Kidney (tissue), 14 donors: ENCODE measurements around the gene AGBL1. TPM values are rescaled to one million over a fixed set of nuclear protein-coding genes. Genes with fewer than 3 reads are reported as not detected.
A peak's percentile ranks its signal among the peaks of the same experiment; 100 is the strongest.

Experiments
- DNase-seq, 5 donors: peaks; one replicate each; pipeline ENCODE4 v3.0.0-alpha.2; 2013 to 2020
- FAIRE-seq: peaks from 2 replicates; lab custom pipeline; 2012; peaks lifted over from hg19 to GRCh38; lab: Jason Lieb, UNC
- H3K27ac ChIP-seq, 2 donors: one replicate each; pipeline ENCODE4 v1.7.0; 2013; ENCODE audit warnings: low read depth in 2 of 2, low read length in 2 of 2, inconsistent platforms in 1 of 2
- H3K27me3 ChIP-seq: one replicate; pipeline ENCODE4 v1.7.1; 2013; ENCODE audit warnings: low read length, inconsistent platforms; ENCODE audit not compliant: control insufficient read depth, insufficient read depth
- H3K36me3 ChIP-seq, 3 donors: one replicate each; pipeline versions ENCODE4 v1.7.0 to v1.7.1; 2013; ENCODE audit warnings: low read length in 3 of 3, control low read depth in 1 of 3, inconsistent platforms in 1 of 3; ENCODE audit not compliant: insufficient read depth in 3 of 3, control insufficient read depth in 2 of 3
- H3K4me1 ChIP-seq, 3 donors: one replicate each; pipeline versions ENCODE4 v1.7.0 to v1.7.1; 2013; ENCODE audit warnings: low read length in 3 of 3, inconsistent platforms in 1 of 3, low read depth in 1 of 3; ENCODE audit not compliant: control insufficient read depth in 2 of 3, insufficient read depth in 2 of 3
- H3K4me3 ChIP-seq, 3 donors: one replicate each; pipeline versions ENCODE4 v1.7.0 to v1.8.1; 2013; ENCODE audit warnings: low read length in 3 of 3, control low read depth in 1 of 3, inconsistent platforms in 1 of 3
- H3K9ac ChIP-seq, 3 donors: one replicate each; pipeline versions ENCODE4 v1.7.0 to v1.7.1; 2013; ENCODE audit warnings: low read length in 3 of 3, control low read depth in 1 of 3, inconsistent platforms in 1 of 3
- H3K9me3 ChIP-seq, 3 donors: one replicate each; pipeline versions ENCODE4 v1.7.0 to v1.7.1; 2013; ENCODE audit warnings: low read length in 3 of 3, control low read depth in 1 of 3, inconsistent platforms in 1 of 3; ENCODE audit not compliant: control insufficient read depth in 2 of 3, insufficient read depth in 1 of 3
- CTCF ChIP-seq: IDR thresholded peaks from 3 replicates; pipeline ENCODE4 v1.5.1; 2012; ENCODE audit warnings: mild to moderate bottlenecking, moderate library complexity, borderline replicate concordance; ENCODE audit not compliant: insufficient read depth; ENCODE audit errors: extremely low read depth
- intact Hi-C: fragments of 100-400 bp; cut with DNase I; formaldehyde crosslinking; loops from one replicate; pipeline ENCODE4 v1.11.1; 2022
- polyA plus RNA-seq: library from polyadenylated mRNA; stranded (reverse); fragments of 350-450 nt; fragmentation: Illumina TruSeq; extraction: RNeasy Lipid Tissue Mini Kit (QIAGEN cat#74804); gene quantifications from one replicate; pipeline ENCODE4 v1.2.3, GENCODE V29; 2014; ENCODE audit warnings: low read depth, low replicate concordance; ENCODE audit not compliant: insufficient read depth
- total RNA-seq: library from RNA; stranded (reverse); fragmentation: NEBNext Ultra II Directional; extraction: Animal tissue kit (Norgen Biotek cat#: 25700); gene quantifications from one replicate; pipeline ENCODE4 v1.2.1, GENCODE V29; 2021
- donor health status: control.
- donor health status: control.
- donor health status: control.
- donor health status: control.
- donor health status: control.
- donor health status: DM: yes; HTN: yes; CAD: no.
- donor health status: Normal renal cell carcinoma (clear cell type).

AGBL1 gene
- total and polyA plus RNA-seq, 2 donors from 2014 or later = not detected

- Histone ChIP-seq H3K36me3 (no peaks in the 10 kb centered on the region), H3K4me3 (no peak overlapping the region), H3K9ac (no peak overlapping the region), H3K4me1 (no peaks in the 10 kb centered on the region), H3K27me3 (no peaks in the 10 kb centered on the region), H3K27ac (no peak overlapping the region), H3K9me3 (no peaks in the 10 kb centered on the region)
- intact Hi-C loops = no loop called here
- FAIRE-seq = no peak
- TF ChIP-seq CTCF = no peak
- DNase-seq = peak in 1 of 5 donors; percentile 7
Measured at GRCh38 chr15:86855307-86856291, 775.9 kb downstream of the AGBL1 start.

- no peak for FAIRE-seq
- TF ChIP-seq CTCF = no peak
- intact Hi-C loops = no loop called here
Measured at GRCh38 chr15:86857701-86858100, 778.0 kb downstream of the AGBL1 start.

GRCh38 chr15:86863226-86863915 lies 783.7 kb downstream of the AGBL1 start:
- Histone ChIP-seq H3K27me3 (no peaks in the 10 kb centered on the region), H3K9ac (no peak overlapping the region), H3K4me3 (no peak overlapping the region), H3K9me3 (no peaks in the 10 kb centered on the region), H3K27ac (no peak overlapping the region), H3K4me1 (no peaks in the 10 kb centered on the region), H3K36me3 (no peaks in the 10 kb centered on the region)
- DNase-seq (no peak), FAIRE-seq (no peak)
- TF ChIP-seq CTCF = no peak
- intact Hi-C loops = no loop called here

More at GRCh38 chr15:86857701-86858100, 778.0 kb downstream of the AGBL1 start:
- Histone ChIP-seq H3K36me3 (no peaks in the 10 kb centered on the region), H3K4me3 (no peak overlapping the region), H3K4me1 (no peaks in the 10 kb centered on the region), H3K27ac (no peak overlapping the region), H3K27me3 (no peaks in the 10 kb centered on the region), H3K9me3 (no peaks in the 10 kb centered on the region), H3K9ac (no peak overlapping the region)
- DNase-seq = no peak
